Upper lobe of left lung (tissue), 6 donors: ENCODE results near the gene IFT88. TPM values are rescaled to one million over a fixed set of nuclear protein-coding genes. Genes with fewer than 3 reads are reported as not detected.

Experiments used
- ATAC-seq, 2 donors: fragments of 200-7000 bp; cut with Tn5 transposase; one replicate each; pipeline ENCODE4 v1.9.1; 2022; ENCODE audit warnings: mild to moderate bottlenecking in 2 of 2, moderate library complexity in 2 of 2; ENCODE audit not compliant: low FRiP score in 2 of 2
- DNase-seq, 2 donors: peaks; one replicate each; pipeline ENCODE4 v3.0.0-alpha.2; 2019 to 2020
- H3K27ac ChIP-seq, 4 donors: fragments of 200-600 bp; sonication (generic); one replicate each; pipeline ENCODE4 v1.5.1; 2016 to 2019
- H3K27me3 ChIP-seq, 4 donors: fragments of 200-600 bp; sonication (generic); one replicate each; pipeline ENCODE4 v1.5.1; 2017 to 2019
- H3K36me3 ChIP-seq, 4 donors: fragments of 200-600 bp; sonication (generic); one replicate each; pipeline ENCODE4 v1.5.1; 2016 to 2019
- H3K4me1 ChIP-seq, 4 donors: fragments of 200-600 bp; sonication (generic); one replicate each; pipeline ENCODE4 v1.5.1; 2018 to 2019
- H3K4me3 ChIP-seq, 4 donors: fragments of 200-600 bp; sonication (generic); one replicate each; pipeline ENCODE4 v1.5.1; 2017 to 2019; ENCODE audit warnings: mild to moderate bottlenecking in 2 of 4, moderate library complexity in 1 of 4
- H3K9me3 ChIP-seq, 4 donors: fragments of 200-600 bp; sonication (generic); one replicate each; pipeline ENCODE4 v1.5.1; 2018 to 2019
- EP300 ChIP-seq, 4 donors: sonication (generic); formaldehyde crosslinking; IDR thresholded peaks; one replicate each; pipeline ENCODE4 v1.5.1; 2017; ENCODE audit warnings: antibody characterized with exemption in 4 of 4, control low read depth in 2 of 4
- POLR2A ChIP-seq, 4 donors: fragments of 450-650 bp; IDR thresholded peaks; one replicate each; pipeline ENCODE4 v1.5.1; 2016 to 2017; ENCODE audit warnings: antibody characterized with exemption in 4 of 4, mild to moderate bottlenecking in 2 of 4
- POLR2AphosphoS5 ChIP-seq, 2 donors: sonication (generic); formaldehyde crosslinking; IDR thresholded peaks; one replicate each; pipeline ENCODE4 v1.5.1; 2017; ENCODE audit warnings: antibody characterized with exemption in 2 of 2
- WGBS, 2 donors: methylation state at CpG; one replicate each; pipeline ENCODE4 v1.1.5; 2017 to 2018; 5-methylcytosine and 5-hydroxymethylcytosine counted together
- total RNA-seq, 6 donors: library from RNA; depleted of rRNA in 4 of 6; stranded (reverse); fragments of >200 nt in 4 of 6; gene quantifications; one replicate each; pipeline versions ENCODE4 v1.1.0 to v1.2.1, GENCODE V29; 2016 to 2021
- TF ChIP-seq, protein P1 (sequence below), 6 experiments: fragments of 450-650 bp in 4 of 6; fragments of 200-600 bp in 2 of 6; sonication (generic) in 2 of 6; IDR thresholded peaks; one replicate each; pipeline ENCODE4 v1.5.1; 2016 to 2019; ENCODE audit warnings: antibody characterized with exemption in 6 of 6
- donor health status: DM: no; HTN: no; CAD: no; lungs with moderate emphysema.
- donor health status: DM: no; HTN: yes; CAD: no; lungs with severe emphysema.

Gene IFT88
- total RNA-seq, 6 donors from 2014 or later = 5.5 to 55.5 (median 15.5) TPM

DNA sequence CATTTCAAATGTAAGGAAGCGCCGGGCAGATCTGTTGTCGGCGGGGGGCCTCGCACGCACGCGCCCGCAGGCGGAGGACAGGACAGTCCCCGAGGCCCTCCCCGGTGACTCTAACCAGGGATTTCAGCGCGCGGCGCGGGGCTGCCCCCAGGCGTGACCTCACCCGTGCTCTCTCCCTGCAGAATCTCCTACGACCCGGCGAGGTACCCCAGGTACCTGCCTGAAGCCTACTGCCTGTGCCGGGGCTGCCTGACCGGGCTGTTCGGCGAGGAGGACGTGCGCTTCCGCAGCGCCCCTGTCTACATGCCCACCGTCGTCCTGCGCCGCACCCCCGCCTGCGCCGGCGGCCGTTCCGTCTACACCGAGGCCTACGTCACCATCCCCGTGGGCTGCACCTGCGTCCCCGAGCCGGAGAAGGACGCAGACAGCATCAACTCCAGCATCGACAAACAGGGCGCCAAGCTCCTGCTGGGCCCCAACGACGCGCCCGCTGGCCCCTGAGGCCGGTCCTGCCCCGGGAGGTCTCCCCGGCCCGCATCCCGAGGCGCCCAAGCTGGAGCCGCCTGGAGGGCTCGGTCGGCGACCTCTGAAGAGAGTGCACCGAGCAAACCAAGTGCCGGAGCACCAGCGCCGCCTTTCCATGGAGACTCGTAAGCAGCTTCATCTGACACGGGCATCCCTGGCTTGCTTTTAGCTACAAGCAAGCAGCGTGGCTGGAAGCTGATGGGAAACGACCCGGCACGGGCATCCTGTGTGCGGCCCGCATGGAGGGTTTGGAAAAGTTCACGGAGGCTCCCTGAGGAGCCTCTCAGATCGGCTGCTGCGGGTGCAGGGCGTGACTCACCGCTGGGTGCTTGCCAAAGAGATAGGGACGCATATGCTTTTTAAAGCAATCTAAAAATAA is 154.7 kb downstream of the IFT88 start:
- Histone ChIP-seq H3K27me3 (peaks cover 0 to 10% (median 4%) of the 10 kb centered on the region in 4 donors), H3K4me1 (peaks cover 13 to 14% (median 14%) of the 10 kb centered on the region in 4 donors), H3K9me3 (no peaks in the 10 kb centered on the region), H3K27ac (peak overlapping the region in 1 of 4 donors; percentile 8), H3K4me3 (peak overlapping the region; percentile 14 to 50 (median 38)), H3K36me3 (no peaks in the 10 kb centered on the region)
- TF ChIP-seq, protein P1, sequence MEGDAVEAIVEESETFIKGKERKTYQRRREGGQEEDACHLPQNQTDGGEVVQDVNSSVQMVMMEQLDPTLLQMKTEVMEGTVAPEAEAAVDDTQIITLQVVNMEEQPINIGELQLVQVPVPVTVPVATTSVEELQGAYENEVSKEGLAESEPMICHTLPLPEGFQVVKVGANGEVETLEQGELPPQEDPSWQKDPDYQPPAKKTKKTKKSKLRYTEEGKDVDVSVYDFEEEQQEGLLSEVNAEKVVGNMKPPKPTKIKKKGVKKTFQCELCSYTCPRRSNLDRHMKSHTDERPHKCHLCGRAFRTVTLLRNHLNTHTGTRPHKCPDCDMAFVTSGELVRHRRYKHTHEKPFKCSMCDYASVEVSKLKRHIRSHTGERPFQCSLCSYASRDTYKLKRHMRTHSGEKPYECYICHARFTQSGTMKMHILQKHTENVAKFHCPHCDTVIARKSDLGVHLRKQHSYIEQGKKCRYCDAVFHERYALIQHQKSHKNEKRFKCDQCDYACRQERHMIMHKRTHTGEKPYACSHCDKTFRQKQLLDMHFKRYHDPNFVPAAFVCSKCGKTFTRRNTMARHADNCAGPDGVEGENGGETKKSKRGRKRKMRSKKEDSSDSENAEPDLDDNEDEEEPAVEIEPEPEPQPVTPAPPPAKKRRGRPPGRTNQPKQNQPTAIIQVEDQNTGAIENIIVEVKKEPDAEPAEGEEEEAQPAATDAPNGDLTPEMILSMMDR (IDR thresholded peaks at IDR 0.05) = peak in 1 of 6 experiments; percentile 7
- no peak for TF ChIP-seq POLR2AphosphoS5 (IDR thresholded peaks at IDR 0.05)
- ATAC-seq = peak in 1 of 2 donors; percentile 65
- peak; percentile 43 to 85 for DNase-seq
- WGBS, 2 donors = 9 to 20% methylated on average over 17 to 38 of the region's 81 CpGs

DNA sequence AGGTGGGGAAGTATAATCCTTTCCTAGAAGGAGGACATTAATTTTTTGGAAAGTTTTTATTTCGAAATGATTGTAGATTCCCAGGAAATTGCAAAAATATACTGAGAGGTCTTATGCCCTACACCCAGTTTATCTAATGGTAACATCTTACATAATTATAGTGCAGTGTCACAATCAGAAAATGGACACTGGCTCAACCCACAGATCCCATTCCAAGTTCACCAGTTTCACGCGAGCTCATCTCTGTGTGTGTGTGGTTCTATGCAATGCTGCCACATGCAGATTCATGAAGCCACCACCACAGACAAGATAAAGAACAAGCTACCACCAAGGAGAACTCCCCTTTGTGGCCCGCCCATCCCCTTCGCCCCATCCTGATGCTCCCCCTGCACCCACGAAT is 160.9 kb downstream of the IFT88 start:
- ATAC-seq (peak in 1 of 2 donors; percentile 9), DNase-seq (no peak)
- H3K9me3 ChIP-seq = no peaks in the 10 kb centered on the region
- TF ChIP-seq EP300 (IDR thresholded peaks at IDR 0.05) = no peak
- TF ChIP-seq POLR2AphosphoS5 (IDR thresholded peaks at IDR 0.05) = no peak
- TF ChIP-seq, protein P1 (IDR thresholded peaks at IDR 0.05) = no peak
- TF ChIP-seq POLR2A (IDR thresholded peaks at IDR 0.05) = no peak
- H3K4me3 ChIP-seq = no peak overlapping the region
- 55 to 97% methylated on average over 5 to 6 of the region's 6 CpGs for WGBS, 2 donors
- H3K36me3 ChIP-seq = peaks cover 0 to 12% (median 0%) of the 10 kb centered on the region in 4 donors
- H3K27ac ChIP-seq = no peak overlapping the region
- H3K4me1 ChIP-seq = no peaks in the 10 kb centered on the region
- no peaks in the 10 kb centered on the region for H3K27me3 ChIP-seq

DNA sequence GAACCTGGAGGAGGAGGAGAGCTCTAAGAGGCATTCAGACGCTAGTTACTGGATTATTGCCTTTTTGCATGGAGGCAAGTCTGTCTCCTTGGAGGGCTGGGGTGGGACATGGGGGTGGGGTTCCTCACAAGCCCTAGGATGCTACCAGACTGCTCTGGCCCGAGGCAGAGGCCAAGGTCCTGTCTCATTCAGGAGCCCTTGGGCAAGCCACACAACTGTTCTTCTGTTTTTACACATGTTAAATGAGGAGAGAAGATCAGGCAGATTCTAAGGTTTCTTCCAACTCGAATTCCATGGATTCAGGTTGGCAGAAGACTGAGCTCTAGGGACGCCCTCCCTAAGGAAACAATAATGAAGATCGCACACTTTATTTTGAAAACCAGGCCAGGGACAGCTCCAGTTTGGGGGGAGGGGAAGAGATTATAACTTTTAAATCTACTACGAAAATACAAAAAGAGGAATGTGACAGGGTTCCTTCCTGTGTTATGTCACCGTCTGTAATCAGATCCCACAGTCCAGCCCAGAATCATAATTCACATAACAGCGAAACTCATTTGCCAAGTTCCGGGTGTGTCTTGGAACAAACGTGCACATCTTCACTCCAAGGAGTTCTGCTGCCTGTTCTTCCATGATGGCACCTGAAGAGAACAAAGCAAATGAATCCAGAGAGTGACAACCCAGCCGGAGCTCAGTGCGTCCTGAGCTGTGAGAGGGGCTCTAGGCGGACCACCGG is 161.8 kb downstream of the IFT88 start:
- ATAC-seq (peak in 1 of 2 donors; percentile 82), DNase-seq (no peak)
- H3K4me1 ChIP-seq = no peaks in the 10 kb centered on the region
- H3K9me3 ChIP-seq = no peaks in the 10 kb centered on the region
- no peaks in the 10 kb centered on the region for H3K27me3 ChIP-seq
- no peak overlapping the region for H3K4me3 ChIP-seq
- WGBS, 2 donors = 73 to 75% methylated on average over 13 to 14 of the region's 14 CpGs
- peaks cover 0 to 12% (median 0%) of the 10 kb centered on the region in 4 donors for H3K36me3 ChIP-seq
- no peak overlapping the region for H3K27ac ChIP-seq
- TF ChIP-seq EP300 (IDR thresholded peaks at IDR 0.05) (no peak), POLR2A (IDR thresholded peaks at IDR 0.05) (no peak), POLR2AphosphoS5 (IDR thresholded peaks at IDR 0.05) (no peak)
- TF ChIP-seq, protein P1 (IDR thresholded peaks at IDR 0.05) = no peak

DNA sequence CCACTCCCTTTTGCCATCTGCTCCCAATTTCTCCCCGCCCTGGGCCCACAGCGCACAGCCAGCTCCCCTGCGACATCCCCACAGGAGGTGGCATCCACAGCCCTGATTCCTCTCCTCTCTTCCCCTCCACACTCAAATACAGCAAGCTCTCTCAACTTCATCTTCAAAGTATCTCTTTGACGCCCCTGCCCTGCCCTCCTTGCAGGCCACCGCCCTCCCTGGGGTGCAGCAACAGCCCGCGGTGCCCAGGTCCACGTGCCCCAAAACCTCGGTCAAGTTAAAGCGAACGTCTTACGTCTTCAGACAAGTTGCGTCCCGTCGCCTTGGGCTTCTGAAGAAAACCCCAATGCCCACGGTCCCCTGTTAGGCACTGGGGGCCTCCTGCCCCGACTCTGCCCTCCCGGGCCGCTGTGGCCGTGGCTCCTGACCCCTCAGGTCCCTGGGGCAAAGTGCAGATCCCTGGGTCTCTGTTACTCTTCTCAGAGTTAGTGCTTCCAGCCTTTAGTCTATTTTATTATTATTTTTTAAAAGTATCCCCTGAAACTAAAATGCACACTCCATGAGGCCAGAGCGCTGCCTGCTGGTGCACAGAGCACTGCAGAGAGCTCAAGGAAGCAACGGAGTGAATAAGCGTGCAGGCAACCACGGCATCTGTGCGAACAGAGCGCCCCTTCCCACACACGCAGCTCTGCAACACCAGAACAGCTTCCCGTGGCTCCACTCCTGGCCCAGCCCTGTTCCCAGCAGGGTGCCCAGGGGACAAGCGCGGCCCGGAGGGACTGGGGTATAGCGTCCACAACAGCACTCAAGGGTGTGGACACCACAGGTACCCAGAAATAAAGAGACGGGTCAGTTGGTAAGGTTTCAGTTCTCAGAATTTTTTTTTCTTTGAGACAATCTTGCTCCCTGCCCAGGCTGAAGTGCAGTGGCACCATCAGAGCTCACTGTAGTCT is 163.0 kb downstream of the IFT88 start:
- no peaks in the 10 kb centered on the region for H3K4me1 ChIP-seq
- no peak for TF ChIP-seq POLR2AphosphoS5 (IDR thresholded peaks at IDR 0.05)
- no peak for TF ChIP-seq POLR2A (IDR thresholded peaks at IDR 0.05)
- TF ChIP-seq EP300 (IDR thresholded peaks at IDR 0.05) = no peak
- TF ChIP-seq, protein P1 (IDR thresholded peaks at IDR 0.05) = no peak
- DNase-seq = peak in 1 of 2 donors; percentile 52
- H3K27ac ChIP-seq = no peak overlapping the region
- no peaks in the 10 kb centered on the region for H3K27me3 ChIP-seq
- H3K9me3 ChIP-seq = no peaks in the 10 kb centered on the region
- no peak overlapping the region for H3K4me3 ChIP-seq
- WGBS, 2 donors = 91 to 95% methylated on average over 29 to 33 of the region's 33 CpGs
- ATAC-seq = peak in 1 of 2 donors; percentile 9
- peaks cover 0 to 12% (median 0%) of the 10 kb centered on the region in 4 donors for H3K36me3 ChIP-seq
